AG04449 (cell line): ENCODE data around the gene THSD4.

Experiments
- CTCF ChIA-PET: fragments of 350-600 bp; formaldehyde crosslinking; extraction: SDS; loops from one replicate; lab custom pipeline; 2021; ENCODE audit warnings: antibody characterized with exemption; lab: Yijun Ruan, JAX
- POLR2A ChIA-PET: fragments of 400-600, 350-600 bp; formaldehyde crosslinking; extraction: SDS; loops from one replicate; lab custom pipeline; 2020; ENCODE audit warnings: antibody characterized with exemption, inconsistent platforms; lab: Yijun Ruan, JAX
- DNase-seq: peaks from one replicate; pipeline ENCODE4 v3.0.0-alpha.2; 2010; ENCODE audit warnings: low read depth, low spot score
- H3K4me3 ChIP-seq: 2 replicates; pipeline ENCODE4 v1.5.1; 2011; ENCODE audit warnings: low read depth, mild to moderate bottlenecking, control low read depth, low read length
- TF ChIP-seq, protein P1 (sequence below): IDR thresholded peaks from one replicate; pipeline ENCODE4 v1.5.1; 2011; ENCODE audit warnings: mild to moderate bottlenecking, moderate library complexity, low read length, control low read depth, inconsistent platforms; ENCODE audit not compliant: insufficient read depth; ENCODE audit errors: missing control alignments

The THSD4 gene

GRCh38 chr15:71813723-71814470 is 698.6 kb downstream of the THSD4 start:
- no peak for DNase-seq
- ChIA-PET POLR2A (no interaction called here), CTCF (interaction anchor here (1.6 kb wide), 1 partner anchor 342 kb away, joined by 3 read pairs; no protein-coding TSS in a partner anchor)
- TF ChIP-seq, protein P1, sequence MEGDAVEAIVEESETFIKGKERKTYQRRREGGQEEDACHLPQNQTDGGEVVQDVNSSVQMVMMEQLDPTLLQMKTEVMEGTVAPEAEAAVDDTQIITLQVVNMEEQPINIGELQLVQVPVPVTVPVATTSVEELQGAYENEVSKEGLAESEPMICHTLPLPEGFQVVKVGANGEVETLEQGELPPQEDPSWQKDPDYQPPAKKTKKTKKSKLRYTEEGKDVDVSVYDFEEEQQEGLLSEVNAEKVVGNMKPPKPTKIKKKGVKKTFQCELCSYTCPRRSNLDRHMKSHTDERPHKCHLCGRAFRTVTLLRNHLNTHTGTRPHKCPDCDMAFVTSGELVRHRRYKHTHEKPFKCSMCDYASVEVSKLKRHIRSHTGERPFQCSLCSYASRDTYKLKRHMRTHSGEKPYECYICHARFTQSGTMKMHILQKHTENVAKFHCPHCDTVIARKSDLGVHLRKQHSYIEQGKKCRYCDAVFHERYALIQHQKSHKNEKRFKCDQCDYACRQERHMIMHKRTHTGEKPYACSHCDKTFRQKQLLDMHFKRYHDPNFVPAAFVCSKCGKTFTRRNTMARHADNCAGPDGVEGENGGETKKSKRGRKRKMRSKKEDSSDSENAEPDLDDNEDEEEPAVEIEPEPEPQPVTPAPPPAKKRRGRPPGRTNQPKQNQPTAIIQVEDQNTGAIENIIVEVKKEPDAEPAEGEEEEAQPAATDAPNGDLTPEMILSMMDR: no peak
- no peak overlapping the region for H3K4me3 ChIP-seq

DNA sequence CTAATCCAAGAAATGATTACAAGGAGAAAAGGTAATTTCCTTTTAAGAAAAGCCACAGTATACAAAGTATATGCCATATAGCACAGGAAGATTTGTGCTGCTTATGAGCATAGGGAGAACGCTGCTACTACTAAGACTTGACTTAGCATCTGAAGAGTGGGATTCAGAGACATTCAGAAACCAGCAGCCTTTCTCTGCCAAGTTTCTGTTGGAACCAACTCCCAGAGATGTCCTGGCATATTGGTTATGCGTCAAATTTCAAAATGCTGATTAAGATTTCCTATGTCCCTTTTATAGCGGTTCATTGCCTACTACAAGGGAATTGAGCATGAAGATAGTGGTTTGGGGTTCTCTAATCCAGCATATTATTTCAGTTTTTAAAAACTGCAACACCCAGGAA is 700.0 kb downstream of the THSD4 start:
- TF ChIP-seq, protein P1: no peak
- ChIA-PET POLR2A (no interaction called here), CTCF (interaction anchor here (1.6 kb wide), 1 partner anchor 341 kb away, joined by 3 read pairs; no protein-coding TSS in a partner anchor)
- H3K4me3 ChIP-seq: no peak overlapping the region
- no peak for DNase-seq

DNA sequence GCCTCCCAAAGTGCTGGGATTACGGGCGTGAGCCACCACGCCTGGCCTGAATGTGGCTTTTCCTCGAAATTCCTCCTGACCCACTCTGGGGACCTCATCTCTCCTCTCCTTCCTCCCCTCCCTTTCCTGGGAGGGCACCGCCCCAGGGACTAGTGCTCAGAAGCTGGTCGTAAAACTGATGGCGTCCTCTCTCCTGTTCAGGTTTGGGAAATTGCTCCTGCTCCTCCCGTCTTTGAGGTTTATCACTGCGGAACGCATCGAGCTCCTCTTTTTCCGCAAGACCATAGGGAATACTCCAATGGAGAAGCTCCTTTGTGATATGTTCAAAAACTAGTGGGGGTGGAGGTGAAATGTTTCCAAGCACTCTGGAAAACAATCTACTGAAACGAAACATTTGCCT is 702.1 kb downstream of the THSD4 start:
- TF ChIP-seq, protein P1: no peak
- ChIA-PET POLR2A (no interaction called here), CTCF (interaction anchor here (1.2 to 2.1 kb wide), 3 partner anchors 10 to 339 kb away, joined by 4 to 5 read pairs (median 4); no protein-coding TSS in a partner anchor)
- DNase-seq: no peak
- no peak overlapping the region for H3K4me3 ChIP-seq

- TF ChIP-seq, protein P1: no peak
- H3K4me3 ChIP-seq: no peak overlapping the region
- ChIA-PET CTCF (interaction anchor here (1.4 kb wide), 1 partner anchor 76 kb away, joined by 5 read pairs; no protein-coding TSS in a partner anchor), POLR2A (no interaction called here)
- no peak for DNase-seq
These were observed 704.9 kb downstream of the THSD4 start for GRCh38 chr15:71820127-71820526.

- no peak overlapping the region for H3K4me3 ChIP-seq
- TF ChIP-seq, protein P1: no peak
- DNase-seq: no peak
- ChIA-PET CTCF (no interaction called here), POLR2A (no interaction called here)
These were observed 706.4 kb downstream of the THSD4 start for GRCh38 chr15:71821547-71822129.
